ENCODE results near the gene PIK3C2A. TPM values are rescaled to one million over a fixed set of nuclear protein-coding genes. Genes with fewer than 3 reads are reported as not detected.

The PIK3C2A gene
- total RNA-seq, 1 donor from 2014 or later, result 63.1 TPM

GRCh38 chr11:17221968-17222367 lies 14.2 kb upstream of the PIK3C2A start:
- H3K9me3 Mint-ChIP-seq (ENCODE audit: unreplicated experiment), result no peaks in the 10 kb centered on the region
- no peaks in the 10 kb centered on the region for H3K4me1 Mint-ChIP-seq (ENCODE audit: unreplicated experiment)
- no peak overlapping the region for H3K4me3 Mint-ChIP-seq (ENCODE audit: unreplicated experiment)
- no peak for DNase-seq (ENCODE audit: extremely low spot score, unreplicated experiment)
- no peaks in the 10 kb centered on the region for H3K36me3 Mint-ChIP-seq (ENCODE audit: unreplicated experiment)
- H3K27ac Mint-ChIP-seq (ENCODE audit: unreplicated experiment), result no peak overlapping the region
- TF ChIP-seq CTCF (IDR thresholded peaks at IDR 0.05), result no peak
- no peaks in the 10 kb centered on the region for H3K27me3 Mint-ChIP-seq (ENCODE audit: unreplicated experiment)

GRCh38 chr11:17219016-17219415 lies 11.2 kb upstream of the PIK3C2A start:
- no peak for DNase-seq (ENCODE audit: extremely low spot score, unreplicated experiment)
- Mint-ChIP-seq H3K9me3 (ENCODE audit: unreplicated experiment) (no peaks in the 10 kb centered on the region), H3K27ac (ENCODE audit: unreplicated experiment) (no peak overlapping the region), H3K27me3 (ENCODE audit: unreplicated experiment) (no peaks in the 10 kb centered on the region), H3K36me3 (ENCODE audit: unreplicated experiment) (no peaks in the 10 kb centered on the region), H3K4me3 (ENCODE audit: unreplicated experiment) (no peak overlapping the region), H3K4me1 (ENCODE audit: unreplicated experiment) (no peaks in the 10 kb centered on the region)
- no peak for TF ChIP-seq CTCF (IDR thresholded peaks at IDR 0.05)

- no peak overlapping the region for H3K27ac Mint-ChIP-seq (ENCODE audit: unreplicated experiment)
- no peaks in the 10 kb centered on the region for H3K36me3 Mint-ChIP-seq (ENCODE audit: unreplicated experiment)
- H3K4me3 Mint-ChIP-seq (ENCODE audit: unreplicated experiment), result no peak overlapping the region
- TF ChIP-seq CTCF (IDR thresholded peaks at IDR 0.05), result no peak
- no peak for DNase-seq (ENCODE audit: extremely low spot score, unreplicated experiment)
- no peaks in the 10 kb centered on the region for H3K4me1 Mint-ChIP-seq (ENCODE audit: unreplicated experiment)
- H3K9me3 Mint-ChIP-seq (ENCODE audit: unreplicated experiment), result no peaks in the 10 kb centered on the region
- H3K27me3 Mint-ChIP-seq (ENCODE audit: unreplicated experiment), result no peaks in the 10 kb centered on the region
Observed at GRCh38 chr11:17218403-17218802, 10.6 kb upstream of the PIK3C2A start.

- Mint-ChIP-seq H3K27me3 (ENCODE audit: unreplicated experiment) (no peaks in the 10 kb centered on the region), H3K27ac (ENCODE audit: unreplicated experiment) (no peak overlapping the region), H3K4me1 (ENCODE audit: unreplicated experiment) (no peaks in the 10 kb centered on the region), H3K36me3 (ENCODE audit: unreplicated experiment) (no peaks in the 10 kb centered on the region), H3K4me3 (ENCODE audit: unreplicated experiment) (no peak overlapping the region), H3K9me3 (ENCODE audit: unreplicated experiment) (no peaks in the 10 kb centered on the region)
- TF ChIP-seq CTCF (IDR thresholded peaks at IDR 0.05), result no peak
- DNase-seq (ENCODE audit: extremely low spot score, unreplicated experiment), result no peak
Observed at GRCh38 chr11:17217401-17217800, 9.6 kb upstream of the PIK3C2A start.

- no peaks in the 10 kb centered on the region for H3K27me3 Mint-ChIP-seq (ENCODE audit: unreplicated experiment)
- H3K27ac Mint-ChIP-seq (ENCODE audit: unreplicated experiment), result no peak overlapping the region
Observed at GRCh38 chr11:17214338-17214737, 6.6 kb upstream of the PIK3C2A start.

More at GRCh38 chr11:17214338-17214737, 6.6 kb upstream of the PIK3C2A start:
- no peak overlapping the region for H3K4me3 Mint-ChIP-seq (ENCODE audit: unreplicated experiment)
- H3K4me1 Mint-ChIP-seq (ENCODE audit: unreplicated experiment), result peaks cover 3% of the 10 kb centered on the region
- TF ChIP-seq CTCF (IDR thresholded peaks at IDR 0.05), result no peak
- no peaks in the 10 kb centered on the region for H3K36me3 Mint-ChIP-seq (ENCODE audit: unreplicated experiment)
- H3K9me3 Mint-ChIP-seq (ENCODE audit: unreplicated experiment), result no peaks in the 10 kb centered on the region
- no peak for DNase-seq (ENCODE audit: extremely low spot score, unreplicated experiment)
